DLD1 (cell line): Measurements from ENCODE around the gene KCNJ8.
"Not testable (repeated sequence)": the region's sequence is repeated elsewhere in the genome, so short reads cannot be mapped to it uniquely, and the experiment has no call there.

ENCODE experiments used
- in situ Hi-C: cut with HindIII; loops from 2 replicates; pipeline ENCODE4 v1.10.0; 2017; ENCODE audit warnings: low sequenced_read_pairs

KCNJ8 gene

DNA sequence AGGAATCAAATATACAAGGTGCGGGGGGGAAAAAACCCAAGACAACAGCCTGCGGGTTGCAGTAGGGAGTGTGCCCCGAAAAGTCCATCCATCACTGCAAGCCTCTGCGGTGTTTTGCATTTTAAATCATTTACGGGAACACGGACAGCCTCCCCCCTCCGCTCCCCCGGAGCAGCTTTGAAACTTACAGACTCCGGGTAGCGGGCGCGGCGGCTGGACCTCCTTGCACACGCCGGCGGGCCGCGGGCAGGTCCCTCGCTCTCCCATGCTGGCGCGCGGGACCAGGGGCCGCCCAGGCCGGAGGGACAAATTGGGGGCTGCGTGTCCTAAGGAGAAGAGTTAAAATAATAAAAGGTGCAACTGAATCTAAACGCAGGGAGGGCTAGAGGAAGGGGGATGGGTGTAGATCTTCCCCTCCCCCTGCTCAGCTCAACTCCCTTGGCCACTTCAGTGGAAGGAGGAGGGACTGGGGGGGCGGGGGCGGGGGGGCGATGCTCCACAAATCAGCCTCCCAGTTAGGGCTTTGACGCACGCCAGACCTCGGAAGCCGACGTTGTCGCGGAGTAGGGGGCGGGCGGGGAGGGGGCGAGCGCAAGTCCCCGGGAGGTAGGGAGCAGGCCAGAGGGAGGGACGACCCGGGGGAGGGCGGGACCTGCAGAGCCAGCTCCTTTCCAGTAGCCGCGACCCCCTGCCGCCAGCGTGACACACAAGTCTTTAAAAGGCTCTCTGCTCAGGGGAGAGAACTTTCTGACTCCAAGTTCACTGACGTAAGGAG, at the start of gene KCNJ8:
Gene KCNJ8, minus strand, starts transcription at position 349 of the 775 bp plus-strand sequence. CDS start 1,090 bp downstream, outside the sequence.
- in situ Hi-C loops: no loop called here

- in situ Hi-C loops: no loop called here
Measured at GRCh38 chr12:21823581-21823980, 49.1 kb upstream of the KCNJ8 start.

GRCh38 chr12:21819678-21820077, 45.2 kb upstream of the KCNJ8 start:
- in situ Hi-C loops: no loop called here

- in situ Hi-C loops: no loop called here
Measured at GRCh38 chr12:21819236-21819635, 44.7 kb upstream of the KCNJ8 start.

DNA sequence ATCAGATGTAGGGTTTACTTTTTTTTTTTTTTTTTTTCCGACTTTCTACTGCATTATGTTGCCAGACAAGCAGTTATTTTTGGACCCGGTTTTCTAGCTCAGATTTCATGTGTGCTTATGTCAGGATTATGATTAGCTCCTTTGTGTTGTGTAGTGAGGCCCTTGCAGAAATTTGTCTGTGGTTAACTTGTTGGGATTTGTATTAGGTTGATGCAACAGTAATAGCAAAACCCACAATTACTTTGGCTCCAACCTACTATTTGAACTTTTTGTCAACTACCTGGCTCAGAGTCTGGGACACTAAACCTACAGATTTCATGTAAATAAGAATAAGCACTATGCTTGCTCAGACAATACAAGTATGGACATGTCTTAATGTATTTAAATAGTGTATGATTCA, 44.1 kb upstream of the KCNJ8 start:
- in situ Hi-C loops: no loop called here

DNA sequence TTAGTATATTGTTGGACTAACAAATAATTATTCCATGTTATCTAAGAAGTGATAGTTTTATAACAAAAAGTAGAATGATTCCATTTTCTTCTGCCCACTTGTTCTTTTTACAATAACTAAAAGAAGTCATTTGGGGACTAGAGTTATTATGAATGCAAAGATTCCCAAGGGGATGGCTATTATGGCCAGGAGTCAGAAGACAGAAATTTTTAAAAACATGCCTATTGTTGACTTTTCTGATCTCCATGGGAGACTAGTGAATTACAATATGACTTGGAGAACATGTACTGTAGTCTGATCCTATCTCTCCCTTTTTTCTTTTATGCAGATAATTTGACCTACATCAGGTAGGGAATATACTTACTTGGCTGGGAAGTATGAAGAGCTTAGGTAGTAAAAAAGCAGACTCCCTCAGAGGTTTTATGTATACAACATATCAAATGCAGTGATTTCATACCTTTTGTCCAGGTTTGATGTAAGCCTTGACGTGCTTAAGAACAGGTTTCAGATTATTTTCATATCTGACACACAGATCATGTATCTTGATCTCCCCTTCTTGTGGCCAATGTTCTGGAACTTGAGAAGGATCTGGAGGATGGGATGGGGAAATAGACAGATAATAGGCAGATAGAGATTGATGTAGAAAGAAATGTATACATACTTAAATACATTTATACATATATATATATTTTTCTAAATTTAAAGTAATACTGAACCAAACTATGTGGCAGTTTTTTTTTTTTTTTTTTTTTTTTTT, 41.0 kb upstream of the KCNJ8 start:
- in situ Hi-C loops: no loop called here

- in situ Hi-C loops: no loop called here
Measured at GRCh38 chr12:21814814-21815213, 40.3 kb upstream of the KCNJ8 start.

DNA sequence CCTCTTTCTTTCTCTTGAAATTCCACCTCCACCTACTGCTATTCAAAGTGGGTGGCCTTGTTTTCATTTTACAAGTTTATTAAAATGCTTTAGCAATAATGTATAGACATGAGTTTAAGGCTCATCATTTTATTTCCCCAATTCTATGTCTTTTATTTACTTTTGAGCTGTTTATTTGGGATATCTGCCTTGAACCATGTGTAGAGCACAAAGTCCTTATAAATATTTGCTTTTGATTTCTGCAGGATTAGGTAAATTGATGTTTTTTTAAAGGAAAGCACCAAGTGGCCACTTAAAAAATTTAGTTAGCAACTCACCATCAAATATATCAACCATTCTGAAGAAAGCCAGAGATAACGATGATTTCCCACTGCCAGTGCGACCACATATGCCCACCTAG, 39.8 kb upstream of the KCNJ8 start:
- in situ Hi-C loops: no loop called here

GRCh38 chr12:21813751-21814150, 39.2 kb upstream of the KCNJ8 start:
- in situ Hi-C loops: no loop called here

DNA sequence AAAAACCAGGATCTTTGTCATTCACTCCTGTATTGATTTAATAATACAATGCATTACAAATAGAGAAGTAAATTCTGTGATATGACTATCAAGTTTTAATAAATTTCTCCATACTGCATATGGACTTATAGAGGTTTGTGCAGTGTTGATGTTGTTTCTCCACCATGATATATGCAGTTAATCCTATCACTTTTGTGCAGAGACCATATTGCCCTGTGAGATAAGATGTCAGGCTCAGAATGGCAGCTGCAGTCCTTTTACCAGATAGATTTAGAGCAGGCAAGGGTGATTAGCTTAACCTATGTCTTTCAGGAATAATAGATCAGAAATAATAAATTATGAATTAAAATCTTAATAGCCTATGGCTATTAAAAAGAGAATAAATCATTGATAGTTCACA, 38.6 kb upstream of the KCNJ8 start:
- in situ Hi-C loops: no loop called here

DNA sequence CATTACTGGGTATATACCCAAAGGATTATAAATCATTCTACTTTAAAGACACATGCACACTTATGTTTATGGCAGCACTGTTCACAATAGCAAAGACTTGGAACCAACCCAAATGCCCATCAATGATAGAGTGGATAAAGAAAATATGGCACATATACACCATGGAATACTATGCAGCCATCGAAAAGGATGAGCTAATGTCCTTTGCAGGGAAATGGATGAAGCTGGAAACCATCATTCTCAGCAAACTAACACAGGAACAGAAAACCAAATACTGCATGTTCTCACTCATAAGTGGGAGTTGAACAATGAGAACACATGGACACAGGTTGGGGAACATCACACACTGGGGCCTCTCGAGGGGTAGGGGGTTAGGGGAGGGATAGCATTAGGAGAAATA, 37.8 kb upstream of the KCNJ8 start:
- in situ Hi-C loops: not testable (repeated sequence)

GRCh38 chr12:21809100-21809499, 34.6 kb upstream of the KCNJ8 start:
- in situ Hi-C loops: no loop called here

DNA sequence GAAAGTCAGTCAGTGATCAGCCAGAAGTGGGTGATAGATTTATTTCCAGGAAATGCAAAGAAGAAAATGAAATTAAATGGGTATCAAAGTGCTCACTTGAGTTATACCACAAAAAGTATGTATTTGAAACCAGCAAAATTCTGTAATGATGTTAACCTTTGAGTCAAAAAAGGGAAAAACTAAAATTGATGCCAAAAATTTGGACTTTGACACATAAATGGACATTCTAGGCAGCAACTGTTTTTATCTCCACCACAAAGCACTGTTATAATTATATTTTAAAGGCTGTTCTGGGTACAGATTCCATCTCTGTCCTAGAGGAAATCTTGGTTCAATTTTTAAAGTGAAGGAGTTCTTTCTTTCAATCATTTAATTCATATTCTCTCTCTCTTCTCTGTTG, 31.7 kb upstream of the KCNJ8 start:
- in situ Hi-C loops: no loop called here

GRCh38 chr12:21801522-21802288, 27.2 kb upstream of the KCNJ8 start:
- in situ Hi-C loops: no loop called here

GRCh38 chr12:21800011-21800410, 25.5 kb upstream of the KCNJ8 start:
- in situ Hi-C loops: no loop called here

DNA sequence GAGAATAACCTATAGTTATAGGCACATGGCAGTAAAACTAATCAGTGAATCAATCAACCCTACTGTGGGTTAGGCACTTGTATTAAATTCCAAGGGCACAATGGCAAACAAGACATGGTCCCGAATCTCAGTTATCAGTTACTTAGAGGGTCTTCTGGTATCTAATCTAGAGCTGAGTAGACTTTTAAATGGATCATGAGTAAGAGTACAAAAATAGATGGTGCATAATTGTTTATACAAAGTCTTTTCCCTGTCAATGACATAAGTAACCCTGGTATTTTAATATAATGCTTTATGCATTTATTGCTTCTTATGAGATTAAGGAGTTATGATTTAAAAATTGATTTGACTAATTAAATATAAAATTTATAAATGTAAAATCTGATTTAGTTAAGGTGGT, 23.0 kb upstream of the KCNJ8 start:
- in situ Hi-C loops: no loop called here

DNA sequence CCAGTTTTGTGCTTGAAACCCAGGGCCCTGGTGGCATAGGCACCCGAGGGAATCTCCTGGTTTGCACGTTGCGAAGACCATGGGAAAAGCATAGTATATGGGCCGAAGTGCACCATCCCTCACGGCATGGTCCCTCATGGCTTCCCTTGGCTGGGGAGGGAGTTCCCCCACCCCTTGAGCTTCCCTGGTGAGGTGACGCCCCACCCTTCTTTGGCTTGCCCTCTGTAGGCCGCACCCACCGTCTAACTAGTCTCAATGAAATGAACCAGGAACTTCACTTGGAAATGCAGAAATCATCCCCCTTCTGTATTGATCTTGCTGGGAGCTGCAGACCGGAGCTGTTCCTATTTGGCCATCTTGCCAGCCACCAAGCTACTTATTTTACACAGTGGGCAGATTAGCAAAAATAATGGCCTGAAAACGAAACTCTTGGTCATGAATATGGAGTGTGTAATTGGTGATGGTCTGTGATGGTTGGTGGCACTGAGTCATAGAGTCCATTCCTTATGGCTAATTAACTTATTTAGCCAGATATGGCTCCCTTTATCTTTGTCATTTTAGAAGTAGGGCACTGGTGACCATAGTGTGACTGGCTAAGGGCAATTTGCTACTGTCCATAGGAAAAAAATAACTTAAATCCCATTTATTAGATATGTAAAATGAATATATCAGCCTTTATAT, 21.3 kb upstream of the KCNJ8 start:
- in situ Hi-C loops: no loop called here

- in situ Hi-C loops: not testable (repeated sequence)
Measured at GRCh38 chr12:21794807-21795595, 20.5 kb upstream of the KCNJ8 start.

- in situ Hi-C loops: not testable (repeated sequence)
Measured at GRCh38 chr12:21789687-21790086, 15.2 kb upstream of the KCNJ8 start.
